HS-5 (cell line): ENCODE data around the gene FKBP15.

ENCODE experiments used
- DNase-seq: peaks from one replicate; pipeline ENCODE4 v3.0.0-alpha.2; 2012; ENCODE audit warnings: low read depth

The FKBP15 gene

DNA sequence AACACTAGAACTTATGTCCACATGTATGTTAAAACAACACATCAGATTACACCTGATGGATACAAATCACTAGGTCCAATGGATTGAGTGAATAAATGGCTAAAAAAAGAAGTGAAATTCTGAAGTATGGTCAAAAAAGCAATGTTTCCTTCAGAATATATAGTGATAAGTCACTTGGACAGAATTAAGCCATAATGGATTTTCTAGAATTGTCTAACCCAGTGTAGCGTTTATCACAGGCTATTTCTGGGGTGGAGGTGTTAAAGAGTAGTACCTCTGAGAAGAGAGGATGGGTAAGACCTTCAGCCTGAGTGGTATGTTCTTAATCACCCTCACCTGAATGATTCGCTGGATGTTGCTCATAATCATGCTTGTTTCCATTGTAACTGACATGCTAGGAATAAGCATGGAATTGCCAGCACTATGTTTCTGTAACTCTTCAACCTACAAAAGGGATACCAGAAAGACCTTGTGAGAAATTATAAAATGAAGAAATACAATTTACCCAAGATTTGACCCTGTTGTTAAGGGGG, 37.1 kb downstream of the FKBP15 start:
- no peak for DNase-seq

GRCh38 chr9:113181165-113181564, 39.9 kb downstream of the FKBP15 start:
- no peak for DNase-seq

DNA sequence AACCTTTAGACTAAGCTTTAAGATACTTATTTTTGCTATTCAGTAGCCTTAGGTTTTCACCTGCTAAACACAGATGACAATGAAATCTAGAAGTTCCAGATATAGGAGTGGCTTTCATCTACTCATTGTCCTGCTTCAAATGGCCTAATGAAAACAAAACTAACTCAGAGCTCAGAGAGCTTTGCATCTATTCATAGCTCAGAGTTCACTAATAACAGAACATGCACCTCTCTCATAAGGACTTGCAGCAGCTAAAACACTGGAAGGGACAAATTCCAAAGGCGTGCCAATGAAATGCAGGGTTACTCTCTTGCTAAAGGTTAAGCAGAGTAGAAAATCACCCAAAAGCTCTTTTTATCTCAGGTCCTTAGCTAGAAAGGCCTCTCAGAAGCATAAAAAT, 41.2 kb downstream of the FKBP15 start:
- no peak for DNase-seq

DNA sequence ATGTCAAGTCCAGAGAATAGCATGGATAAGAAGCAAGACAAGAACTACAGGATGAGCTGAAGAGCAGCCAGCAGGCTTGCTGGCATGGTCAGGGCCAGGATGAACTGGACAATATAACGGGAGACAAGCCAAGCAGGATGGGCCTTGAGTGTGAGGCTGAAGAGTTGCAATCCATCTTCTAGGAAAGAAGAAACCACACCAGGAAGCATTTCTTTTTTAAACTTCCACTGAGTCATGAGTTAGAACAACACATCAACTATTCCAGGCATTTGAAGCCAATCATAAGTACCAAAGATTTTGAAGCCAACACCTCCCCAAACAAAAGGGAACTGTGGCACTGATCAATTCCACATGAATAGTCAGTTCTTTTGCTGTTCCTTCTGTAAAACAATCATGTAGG, 43.0 kb downstream of the FKBP15 start:
- DNase-seq, result no peak

- DNase-seq, result no peak
Observed at GRCh38 chr9:113177251-113177650, 43.8 kb downstream of the FKBP15 start.

DNA sequence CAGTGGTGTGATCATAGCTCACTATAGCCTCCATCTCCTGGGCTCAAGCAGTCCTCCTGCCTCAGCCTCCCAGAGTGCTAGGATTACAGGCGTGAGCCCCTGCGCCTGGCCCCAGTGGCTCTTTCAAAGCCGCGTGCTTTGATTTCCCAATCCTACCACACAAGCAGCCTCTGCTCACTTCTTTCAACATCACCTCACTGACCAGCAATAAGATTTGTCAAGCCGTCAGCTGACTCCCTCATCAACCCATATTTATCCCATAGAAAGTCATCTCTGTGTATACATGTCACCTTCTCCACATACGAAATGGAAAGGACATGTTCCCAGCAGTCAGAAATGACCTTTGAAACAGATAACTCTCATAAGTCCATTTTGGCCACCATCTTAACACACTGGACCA, 44.3 kb downstream of the FKBP15 start:
- no peak for DNase-seq

GRCh38 chr9:113173341-113173740, 47.7 kb downstream of the FKBP15 start:
- DNase-seq, result no peak

GRCh38 chr9:113168809-113169208, 52.3 kb downstream of the FKBP15 start:
- DNase-seq, result no peak

- DNase-seq, result no peak
Observed at GRCh38 chr9:113166039-113166438, 55.0 kb downstream of the FKBP15 start.

DNA sequence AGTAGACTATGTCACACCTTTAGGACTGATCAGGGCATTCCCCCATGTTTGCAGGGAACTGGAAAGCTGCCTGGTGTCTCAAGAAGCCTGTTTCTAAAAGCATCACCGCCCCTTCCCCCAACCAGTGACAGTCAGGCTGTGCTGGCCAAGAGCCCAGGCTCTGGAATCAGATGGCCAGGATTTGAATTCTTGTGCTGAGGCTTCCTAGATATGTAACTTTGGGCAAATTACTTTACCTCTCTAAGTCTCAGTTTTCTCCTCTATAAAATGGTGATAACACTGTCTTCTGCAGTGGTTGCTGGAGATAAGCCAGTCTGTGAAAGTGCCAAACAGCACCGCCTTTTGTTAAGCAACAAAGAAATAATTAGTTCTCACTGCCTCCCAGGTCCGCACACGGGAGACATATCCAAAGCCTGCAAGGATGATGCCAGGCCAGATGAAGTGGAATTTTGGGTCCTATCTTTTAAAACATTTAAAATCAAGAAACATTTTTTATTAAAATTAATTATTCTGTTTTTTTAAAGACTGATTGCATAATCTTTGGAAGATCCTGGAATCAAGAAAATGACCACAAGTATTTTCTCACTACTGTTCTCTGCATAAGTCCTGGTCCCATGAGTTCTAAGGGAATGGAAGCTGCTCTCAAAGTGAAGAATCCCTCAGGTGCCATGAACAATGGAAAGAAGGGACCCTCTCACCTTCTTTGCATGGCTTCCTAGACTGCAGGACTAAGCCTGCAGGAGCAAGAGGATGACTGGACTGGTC, 56.4 kb downstream of the FKBP15 start:
- no peak for DNase-seq

- DNase-seq, result no peak
Observed at GRCh38 chr9:113163001-113163400, 58.1 kb downstream of the FKBP15 start.

DNA sequence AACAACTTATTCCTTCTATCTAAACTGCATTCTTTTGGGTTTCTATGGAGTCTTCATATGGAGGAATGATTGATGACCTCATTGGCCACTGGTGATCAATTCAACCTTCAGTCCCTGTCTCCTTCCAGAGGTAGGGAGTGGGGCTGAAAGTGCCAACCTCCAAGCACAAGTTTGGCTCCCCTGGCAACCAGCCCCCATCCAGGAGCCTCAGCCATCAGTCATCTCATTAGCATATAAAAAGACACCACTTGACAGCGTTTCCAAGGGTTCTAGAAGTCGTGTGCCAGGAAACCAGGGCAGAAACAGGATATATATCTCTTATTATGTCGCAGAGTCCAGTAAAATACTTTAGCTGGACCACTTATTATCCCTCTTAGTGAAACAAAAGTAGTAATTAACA, 60.5 kb downstream of the FKBP15 start:
- no peak for DNase-seq

- DNase-seq, result no peak
Observed at GRCh38 chr9:113158446-113158845, 62.6 kb downstream of the FKBP15 start.

DNA sequence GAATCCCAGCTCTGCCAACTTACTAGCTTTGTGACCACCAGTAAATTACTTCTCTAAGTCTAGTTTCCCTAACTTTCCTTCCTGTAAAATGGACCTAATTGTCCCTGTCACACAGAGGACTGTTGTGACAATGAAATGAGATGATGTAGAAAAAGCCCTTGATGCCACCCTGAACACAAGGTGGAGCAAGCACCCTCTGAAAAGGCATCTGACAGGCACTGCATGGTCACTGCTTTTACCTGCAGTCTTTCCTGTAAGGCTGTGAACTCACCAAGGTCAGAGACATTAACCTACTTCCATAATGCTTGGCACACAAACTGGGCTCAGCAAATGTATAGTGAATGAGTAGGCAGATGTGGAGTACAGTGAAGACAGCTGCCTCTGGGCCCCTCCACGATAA, 64.2 kb downstream of the FKBP15 start:
- no peak for DNase-seq

GRCh38 chr9:113155911-113156588, 65.0 kb downstream of the FKBP15 start:
- DNase-seq, result no peak

- no peak for DNase-seq
Observed at GRCh38 chr9:113154946-113155345, 66.1 kb downstream of the FKBP15 start.

- DNase-seq, result no peak
Observed at GRCh38 chr9:113154471-113154870, 66.6 kb downstream of the FKBP15 start.

DNA sequence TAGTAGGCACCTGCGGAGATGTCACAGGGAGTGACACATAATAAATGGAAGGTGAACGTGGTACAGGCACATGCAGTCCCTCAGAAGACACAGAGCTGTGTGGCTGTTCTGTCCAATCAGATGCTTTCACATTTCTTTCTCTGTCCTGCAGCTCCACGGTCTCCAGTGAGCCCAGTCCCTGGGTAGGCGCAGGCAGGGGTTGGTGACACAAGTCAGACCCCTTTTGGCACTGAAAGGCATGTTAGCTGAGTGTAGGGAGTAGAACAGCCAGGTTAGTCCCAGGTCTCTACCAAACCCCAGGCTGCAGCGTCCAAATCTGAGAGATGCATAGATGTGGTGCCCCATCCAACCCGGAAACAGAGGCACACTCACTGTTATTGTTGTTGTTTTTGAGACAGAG, 67.5 kb downstream of the FKBP15 start:
- DNase-seq, result no peak

- DNase-seq, result peak; percentile 14
Observed at GRCh38 chr9:113152699-113153098, 68.4 kb downstream of the FKBP15 start.

GRCh38 chr9:113151696-113152630, 69.1 kb downstream of the FKBP15 start:
- no peak for DNase-seq

- DNase-seq, result peak; percentile 20
Observed at GRCh38 chr9:113150670-113151611, 70.1 kb downstream of the FKBP15 start, which contains the start of gene SLC31A2. SLC31A2 (plus strand) TSS chr9:113151007; CDS start chr9:113151075, 68 bp downstream.
